Fibroblast of mammary gland (primary cell): ENCODE results near the gene LRWD1.
A peak's percentile ranks its signal among the peaks of the same experiment; 100 is the strongest.
"Not testable (repeated sequence)": the region's sequence is repeated elsewhere in the genome, so short reads cannot be mapped to it uniquely, and the experiment has no call there.

ENCODE experiments used
- DNase-seq: peaks from one replicate; pipeline ENCODE4 v3.0.0-alpha.2; 2010; ENCODE audit warnings: low read depth
- H3K4me3 ChIP-seq: 2 replicates; pipeline ENCODE4 v1.5.1; 2011; ENCODE audit warnings: low read depth, mild to moderate bottlenecking, low read length, moderate library complexity; ENCODE audit not compliant: control insufficient read depth
- CTCF ChIP-seq: conservative IDR thresholded peaks from 2 replicates; pipeline ENCODE4 v1.5.1; 2011; ENCODE audit warnings: low read depth, low read length, inconsistent platforms; ENCODE audit not compliant: control insufficient read depth, insufficient read depth

Gene LRWD1

GRCh38 chr7:102478314-102479208 lies 13.8 kb downstream of the LRWD1 start, which contains the start of gene POLR2J:
Gene POLR2J (minus strand): TSS chr7:102478922. CDS start chr7:102478860, 62 bp downstream.
- H3K4me3 ChIP-seq = peak within 1 kb of the TSS; percentile 37
- DNase-seq = peak; percentile 79

DNA sequence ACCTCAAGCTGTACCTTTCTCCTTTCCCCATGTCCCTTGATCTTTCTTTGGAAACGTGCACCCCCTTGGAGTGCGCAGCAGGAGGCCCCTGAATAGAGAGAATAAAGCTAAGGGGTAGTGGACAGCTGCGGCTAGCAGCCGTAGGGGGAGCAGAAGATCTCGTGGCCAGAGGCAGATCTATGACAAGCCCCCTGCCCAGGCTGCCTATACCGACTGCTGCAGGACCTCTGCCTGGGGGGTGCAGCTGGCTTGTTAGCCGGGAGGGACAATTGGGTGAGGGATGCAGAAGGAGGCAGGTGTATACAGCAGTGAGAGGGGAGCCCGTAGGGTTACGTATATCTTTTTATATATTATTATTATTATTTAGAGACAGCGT lies 14.4 kb downstream of the LRWD1 start:
- not testable (repeated sequence) for H3K4me3 ChIP-seq, DNase-seq

- DNase-seq, H3K4me3 ChIP-seq: not testable (repeated sequence)
- TF ChIP-seq CTCF = peak; percentile 31
Measured at GRCh38 chr7:102479982-102480637, 15.3 kb downstream of the LRWD1 start.

GRCh38 chr7:102481962-102482361 lies 17.2 kb downstream of the LRWD1 start:
- DNase-seq, H3K4me3 ChIP-seq: not testable (repeated sequence)

DNA sequence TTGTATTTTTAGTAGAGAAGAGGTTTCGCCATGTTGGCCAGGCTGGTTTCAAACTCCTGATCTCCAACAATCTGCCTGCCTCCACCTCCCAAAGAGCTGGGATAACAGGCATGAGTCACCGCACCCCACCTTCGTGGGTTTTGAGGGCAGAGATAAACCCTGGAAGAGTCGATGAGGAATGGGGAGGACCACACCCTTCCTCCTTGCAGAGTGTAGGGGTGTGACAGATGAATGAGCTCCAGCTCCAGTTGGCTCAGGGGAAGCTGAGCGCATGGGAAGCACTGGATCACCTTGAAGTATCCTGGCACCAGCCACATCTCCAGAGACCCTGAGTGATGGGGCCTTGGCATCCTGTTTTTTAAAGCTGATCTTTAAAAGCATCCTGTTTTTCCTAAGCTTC lies 19.5 kb downstream of the LRWD1 start:
- not testable (repeated sequence) for DNase-seq, H3K4me3 ChIP-seq

DNA sequence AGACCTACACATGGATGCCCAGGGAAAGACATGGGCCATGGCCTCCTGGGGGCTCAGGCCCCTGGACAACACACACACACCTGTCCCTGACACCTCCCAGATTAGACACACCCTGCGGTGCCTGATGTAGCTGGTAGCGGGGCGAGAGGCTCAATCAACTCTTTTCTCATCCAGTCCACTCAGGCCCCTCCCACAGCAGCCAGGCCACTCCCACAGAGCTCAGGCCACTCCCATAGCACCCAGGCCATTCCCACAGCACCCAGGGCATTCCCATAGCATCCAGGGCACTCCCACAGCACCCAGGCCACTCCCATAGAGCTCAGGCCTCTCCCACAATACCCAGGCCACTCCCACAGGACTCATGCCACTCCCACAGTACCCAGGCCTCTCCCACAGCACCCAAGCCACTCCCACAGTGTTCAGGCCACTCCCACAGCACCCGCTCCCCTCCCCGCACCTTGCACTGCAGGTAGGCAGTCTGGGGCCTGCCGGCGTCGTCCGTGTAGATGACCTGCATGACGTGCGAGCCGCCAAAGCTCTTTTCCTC lies 25.8 kb downstream of the LRWD1 start:
- not testable (repeated sequence) for DNase-seq

DNA sequence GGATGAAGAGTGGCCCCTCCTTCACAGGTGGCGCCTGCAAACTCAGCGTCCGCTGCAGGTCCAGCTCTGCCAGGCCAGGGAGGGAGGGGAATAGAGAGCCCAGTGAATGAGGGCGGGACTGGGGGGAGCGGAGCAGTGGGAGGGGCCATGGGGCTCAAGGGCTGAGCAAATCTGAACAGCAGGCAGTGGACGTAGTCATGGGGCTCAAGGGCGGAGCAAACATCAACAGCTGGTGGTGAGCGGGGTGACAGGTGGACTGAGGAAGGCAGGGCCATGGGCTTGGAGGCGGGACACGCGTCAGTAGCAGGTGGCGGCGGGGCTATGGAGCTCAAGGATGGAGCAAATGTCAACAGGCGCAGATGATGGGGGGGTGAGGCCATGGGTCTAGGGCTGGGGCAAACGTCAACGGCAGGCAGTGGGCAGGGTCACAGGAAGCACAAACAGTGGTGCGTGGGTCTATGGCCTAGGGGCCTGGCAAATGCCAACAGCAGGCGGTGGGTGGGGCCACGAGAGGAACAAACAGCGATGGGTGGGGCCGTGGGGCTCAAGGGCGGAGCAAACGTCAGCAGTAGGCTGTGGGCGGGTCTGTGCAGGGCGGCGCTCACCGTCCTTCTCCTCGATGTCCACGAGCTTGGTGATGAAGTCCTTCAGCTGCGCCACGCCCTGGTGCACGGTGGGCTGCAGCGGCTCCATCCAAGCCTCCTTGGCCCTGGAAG lies 28.6 kb downstream of the LRWD1 start:
- H3K4me3 ChIP-seq, DNase-seq: not testable (repeated sequence)

More for the DNA sequence above, 25.8 kb downstream of the LRWD1 start:
- not testable (repeated sequence) for H3K4me3 ChIP-seq

DNA sequence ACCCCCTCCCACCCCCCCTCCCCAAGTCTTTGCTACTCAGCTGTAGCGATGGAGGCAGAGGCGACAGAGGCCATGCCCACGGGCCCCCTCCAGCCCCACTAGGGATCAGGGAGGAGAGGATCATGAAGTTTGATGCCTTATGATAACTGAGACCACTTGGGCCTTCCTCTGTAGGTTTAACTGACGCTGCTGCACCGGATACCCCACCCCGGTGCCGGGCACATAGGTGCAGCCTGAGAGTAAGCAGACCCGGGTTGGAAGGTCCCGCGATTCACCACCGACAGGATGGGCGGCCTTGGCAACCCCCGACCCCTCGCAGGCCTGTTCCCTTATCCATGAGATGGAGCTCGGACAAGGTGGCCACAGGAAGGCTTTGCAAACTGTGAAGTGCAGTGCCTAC lies 29.2 kb downstream of the LRWD1 start:
- not testable (repeated sequence) for H3K4me3 ChIP-seq, DNase-seq

DNA sequence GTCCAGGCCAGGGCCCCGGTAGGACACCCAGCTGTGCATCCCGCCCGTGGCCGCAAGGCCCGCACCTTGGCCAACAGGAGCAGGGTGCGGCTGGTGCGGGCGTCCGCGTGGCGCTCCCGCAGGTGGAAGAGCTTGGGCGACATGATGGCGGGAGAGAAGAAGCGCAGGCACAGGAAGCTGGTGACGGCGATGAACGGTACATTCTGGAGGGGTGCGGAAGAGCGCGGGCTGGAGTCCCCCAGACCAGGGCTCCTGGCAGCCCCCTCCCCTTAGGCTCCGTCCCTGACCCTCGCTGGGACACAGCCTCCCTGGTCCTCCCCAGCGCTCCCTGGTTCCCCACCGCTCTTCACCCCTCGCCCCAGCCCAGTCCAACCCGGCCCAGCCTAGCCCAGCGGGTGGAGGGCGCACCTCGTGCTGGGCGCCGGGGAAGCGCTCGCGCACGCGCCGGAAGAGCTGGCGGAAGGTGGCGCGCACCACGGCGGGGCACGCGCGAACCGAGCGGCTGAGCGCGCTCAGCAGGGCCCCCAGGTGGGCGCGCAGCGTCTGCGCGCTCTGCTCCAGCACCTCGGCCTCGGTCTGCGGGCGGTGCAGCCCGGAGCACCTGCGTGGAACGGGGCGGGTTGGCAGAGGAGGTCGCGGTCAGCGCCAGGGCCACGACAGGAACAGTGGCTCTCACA lies 29.8 kb downstream of the LRWD1 start:
- H3K4me3 ChIP-seq, DNase-seq: not testable (repeated sequence)

- DNase-seq = not testable (repeated sequence)
Measured at GRCh38 chr7:102496861-102497260, 32.1 kb downstream of the LRWD1 start.

GRCh38 chr7:102497308-102497707 lies 32.5 kb downstream of the LRWD1 start:
- not testable (repeated sequence) for DNase-seq, H3K4me3 ChIP-seq

More at GRCh38 chr7:102496861-102497260, 32.1 kb downstream of the LRWD1 start:
- H3K4me3 ChIP-seq = not testable (repeated sequence)

- not testable (repeated sequence) for H3K4me3 ChIP-seq, DNase-seq
Measured at GRCh38 chr7:102498321-102498720, 33.5 kb downstream of the LRWD1 start.

GRCh38 chr7:102503141-102503540 lies 38.4 kb downstream of the LRWD1 start:
- DNase-seq, H3K4me3 ChIP-seq: not testable (repeated sequence)

GRCh38 chr7:102505298-102506185 lies 40.8 kb downstream of the LRWD1 start:
- not testable (repeated sequence) for H3K4me3 ChIP-seq, DNase-seq

GRCh38 chr7:102507410-102508088 lies 42.8 kb downstream of the LRWD1 start:
- not testable (repeated sequence) for H3K4me3 ChIP-seq, DNase-seq
